Stimulated activated naive B cell treated with anti-CD40 and anti-IgM and Interleukin-4, amounts not matched to agents 10 μg/mL and 1 μg/mL and 100 μg/mL, for 72 hours (primary cell): ENCODE results near the gene FGFBP2.
"Not testable (repeated sequence)": the region's sequence is repeated elsewhere in the genome, so short reads cannot be mapped to it uniquely, and the experiment has no call there.

Experiments used
- ATAC-seq, 2 donors: fragments of 150-1000 bp; cut with Tn5 transposase; replicated peaks; 2 replicates each; pipeline ENCODE4 v1.10.0; 2021; ENCODE audit warnings: moderate library complexity in 1 of 2
- DNase-seq: peaks from one replicate; pipeline ENCODE4 v3.0.0; 2021
- H3K27ac Mint-ChIP-seq: one replicate; pipeline ENCODE4 v1.8.0; 2022; ENCODE audit warnings: mild to moderate bottlenecking, mixed read lengths
- H3K27me3 Mint-ChIP-seq, 2 donors: one replicate each; pipeline ENCODE4 v1.8.0; 2022; ENCODE audit warnings: mixed read lengths in 2 of 2
- H3K36me3 Mint-ChIP-seq, 2 donors: one replicate each; pipeline ENCODE4 v1.8.0; 2022; ENCODE audit warnings: mixed read lengths in 2 of 2, mild to moderate bottlenecking in 1 of 2
- H3K4me1 Mint-ChIP-seq, 2 donors: one replicate each; pipeline ENCODE4 v1.8.0; 2022; ENCODE audit warnings: mixed read lengths in 2 of 2, mild to moderate bottlenecking in 1 of 2
- H3K4me3 Mint-ChIP-seq, 2 donors: one replicate each; pipeline ENCODE4 v1.8.0; 2022; ENCODE audit warnings: mild to moderate bottlenecking in 2 of 2, mixed read lengths in 2 of 2, moderate library complexity in 1 of 2
- H3K9me3 Mint-ChIP-seq, 2 donors: one replicate each; pipeline ENCODE4 v1.8.0; 2022; ENCODE audit warnings: mixed read lengths in 2 of 2, mild to moderate bottlenecking in 1 of 2

The FGFBP2 gene

GRCh38 chr4:15930314-15930713 is 32.7 kb downstream of the FGFBP2 start:
- H3K4me1 Mint-ChIP-seq: peaks cover 12 to 15% of the 10 kb centered on the region in 2 donors
- no peaks in the 10 kb centered on the region for H3K9me3 Mint-ChIP-seq
- H3K4me3 Mint-ChIP-seq: no peak overlapping the region
- ATAC-seq (peak; percentile 68 to 77), DNase-seq (no peak)
- H3K27ac Mint-ChIP-seq: peak overlapping the region; percentile 59
- peaks cover 0 to 2% of the 10 kb centered on the region in 2 donors for H3K36me3 Mint-ChIP-seq
- peaks cover 0 to 9% of the 10 kb centered on the region in 2 donors for H3K27me3 Mint-ChIP-seq

- peaks cover 12 to 15% of the 10 kb centered on the region in 2 donors for H3K4me1 Mint-ChIP-seq
Observed at GRCh38 chr4:15929540-15929939, 33.4 kb downstream of the FGFBP2 start.

GRCh38 chr4:15928883-15929282 is 34.1 kb downstream of the FGFBP2 start:
- H3K27me3 Mint-ChIP-seq: peaks cover 5 to 13% of the 10 kb centered on the region in 2 donors
- H3K9me3 Mint-ChIP-seq: no peaks in the 10 kb centered on the region
- DNase-seq (no peak), ATAC-seq (no peak)
- peaks cover 12 to 15% of the 10 kb centered on the region in 2 donors for H3K4me1 Mint-ChIP-seq
- no peak overlapping the region for H3K27ac Mint-ChIP-seq
- H3K4me3 Mint-ChIP-seq: no peak overlapping the region
- peaks cover 0 to 2% of the 10 kb centered on the region in 2 donors for H3K36me3 Mint-ChIP-seq

More at GRCh38 chr4:15929540-15929939, 33.4 kb downstream of the FGFBP2 start:
- Mint-ChIP-seq H3K36me3 (peaks cover 0 to 2% of the 10 kb centered on the region in 2 donors), H3K4me3 (no peak overlapping the region), H3K27me3 (peaks cover 1 to 9% of the 10 kb centered on the region in 2 donors), H3K9me3 (no peaks in the 10 kb centered on the region), H3K27ac (no peak overlapping the region)
- DNase-seq (no peak), ATAC-seq (no peak)

DNA sequence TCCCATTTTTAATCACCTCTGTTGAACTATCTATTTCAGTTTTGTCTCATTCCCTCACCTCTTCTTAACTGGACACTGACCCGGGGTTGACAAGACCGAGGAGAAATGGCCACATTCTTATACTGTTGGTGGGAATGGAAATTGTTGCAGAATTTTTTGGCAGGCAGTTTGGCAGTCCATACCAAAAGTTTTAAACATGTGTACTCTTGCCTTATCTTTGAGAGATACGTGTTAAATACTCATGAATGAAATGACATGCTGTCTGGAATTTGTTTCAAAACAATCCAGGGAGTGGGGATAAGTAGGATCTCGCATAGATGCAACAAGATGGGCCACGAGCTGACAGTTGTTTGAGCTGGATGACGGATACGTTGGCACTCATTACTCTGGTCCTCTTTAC is 36.5 kb downstream of the FGFBP2 start:
- Mint-ChIP-seq H3K4me1 (peaks cover 12 to 15% of the 10 kb centered on the region in 2 donors), H3K27me3 (peaks cover 9 to 15% of the 10 kb centered on the region in 2 donors), H3K27ac (no peak overlapping the region), H3K4me3 (no peak overlapping the region), H3K36me3 (peaks cover 0 to 2% of the 10 kb centered on the region in 2 donors), H3K9me3 (no peaks in the 10 kb centered on the region)
- no peak for DNase-seq
- no peak for ATAC-seq

- peaks cover 0 to 2% of the 10 kb centered on the region in 2 donors for H3K36me3 Mint-ChIP-seq
- H3K27ac Mint-ChIP-seq: no peak overlapping the region
- H3K27me3 Mint-ChIP-seq: peaks cover 10 to 11% of the 10 kb centered on the region in 2 donors
- peaks cover 9 to 10% of the 10 kb centered on the region in 2 donors for H3K4me1 Mint-ChIP-seq
- DNase-seq (no peak), ATAC-seq (no peak)
- H3K9me3 Mint-ChIP-seq: no peaks in the 10 kb centered on the region
- H3K4me3 Mint-ChIP-seq: no peak overlapping the region
Observed at GRCh38 chr4:15925830-15926229, 37.1 kb downstream of the FGFBP2 start.

DNA sequence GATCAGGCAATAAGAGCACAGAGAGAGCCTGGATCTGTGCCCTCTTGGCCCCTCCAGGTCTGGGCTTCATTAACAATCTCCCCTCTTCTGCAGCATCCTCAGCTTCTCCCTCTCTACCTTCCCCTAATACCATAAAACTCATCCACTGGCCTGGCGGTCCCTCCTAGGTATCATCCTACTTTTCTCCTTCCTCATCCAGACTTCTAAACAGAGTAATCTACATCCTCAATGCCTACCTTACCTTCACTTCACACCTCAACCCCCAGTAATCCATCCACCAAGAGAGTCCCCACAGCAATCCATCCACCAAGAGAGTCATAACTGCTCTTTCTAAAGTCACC is 41.4 kb downstream of the FGFBP2 start:
- Mint-ChIP-seq H3K27ac (no peak overlapping the region), H3K36me3 (no peaks in the 10 kb centered on the region), H3K27me3 (peaks cover 26% of the 10 kb centered on the region in 2 donors), H3K4me1 (no peaks in the 10 kb centered on the region), H3K9me3 (no peaks in the 10 kb centered on the region), H3K4me3 (no peak overlapping the region)
- ATAC-seq (no peak), DNase-seq (no peak)

- no peak overlapping the region for H3K27ac Mint-ChIP-seq
- DNase-seq (no peak), ATAC-seq (no peak)
- no peaks in the 10 kb centered on the region for H3K4me1 Mint-ChIP-seq
- peaks cover 0 to under 1% of the 10 kb centered on the region in 2 donors for H3K36me3 Mint-ChIP-seq
- no peak overlapping the region for H3K4me3 Mint-ChIP-seq
- peaks cover 0 to 1% of the 10 kb centered on the region in 2 donors for H3K9me3 Mint-ChIP-seq
- H3K27me3 Mint-ChIP-seq: peaks cover 26% of the 10 kb centered on the region in 2 donors
Observed at GRCh38 chr4:15920723-15921591, 42.0 kb downstream of the FGFBP2 start.

DNA sequence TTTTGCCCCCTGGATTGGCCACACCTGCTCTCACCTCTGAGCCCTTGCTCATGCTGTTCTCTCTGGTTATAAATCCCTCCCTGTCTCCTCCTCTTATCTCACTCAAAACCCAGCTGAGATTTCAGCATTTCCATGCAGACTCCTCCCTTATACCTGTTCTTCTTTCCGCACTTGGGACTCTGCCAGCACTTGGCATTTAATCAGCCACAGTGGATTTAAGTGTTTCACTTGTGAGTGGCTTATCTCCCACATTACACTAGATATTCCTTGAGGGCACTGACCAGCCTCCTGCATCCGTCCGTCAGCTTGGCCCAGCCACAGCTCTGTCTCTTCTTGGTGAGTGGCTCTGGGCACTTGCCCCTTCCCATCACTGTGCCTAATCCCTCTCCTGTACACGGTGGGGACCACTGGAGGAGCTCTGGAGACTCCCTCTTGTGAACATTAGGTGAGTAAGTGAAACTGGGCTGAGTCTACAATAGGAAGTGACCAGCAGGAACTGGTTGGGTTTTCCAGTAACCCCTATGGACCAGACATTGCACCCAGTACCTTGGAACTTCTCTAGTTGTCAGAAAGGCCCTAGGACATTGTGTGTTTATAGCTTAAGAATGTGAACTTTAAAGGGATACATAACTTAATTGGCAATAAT is 44.4 kb downstream of the FGFBP2 start:
- Mint-ChIP-seq H3K27ac (no peak overlapping the region), H3K27me3 (peaks cover 21% of the 10 kb centered on the region in 2 donors), H3K36me3 (peaks cover 0 to 3% of the 10 kb centered on the region in 2 donors), H3K4me3 (no peak overlapping the region), H3K4me1 (no peaks in the 10 kb centered on the region), H3K9me3 (peaks cover 5 to 6% of the 10 kb centered on the region in 2 donors)
- DNase-seq: no peak
- no peak for ATAC-seq

DNA sequence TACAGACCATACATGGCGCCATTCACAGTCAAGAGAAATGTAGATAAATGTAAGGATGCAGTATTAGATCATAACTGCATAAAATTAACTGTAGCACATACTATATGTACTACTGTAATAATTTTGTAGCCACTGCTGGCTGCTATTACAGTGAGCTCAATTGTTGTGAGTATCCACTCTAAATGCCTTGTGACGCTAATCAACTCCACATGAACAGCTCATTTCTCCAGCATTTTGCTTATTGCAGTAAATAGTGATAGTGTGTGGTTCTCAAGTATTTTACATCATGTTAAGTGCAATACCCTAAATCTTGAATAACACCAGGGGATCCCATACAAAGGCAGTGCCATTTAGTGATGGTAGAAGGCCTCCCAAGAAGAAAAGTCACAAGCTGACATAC is 45.7 kb downstream of the FGFBP2 start:
- DNase-seq: no peak
- no peak overlapping the region for H3K4me3 Mint-ChIP-seq
- no peak overlapping the region for H3K27ac Mint-ChIP-seq
- H3K27me3 Mint-ChIP-seq: peaks cover 21% of the 10 kb centered on the region in 2 donors
- H3K4me1 Mint-ChIP-seq: no peaks in the 10 kb centered on the region
- H3K9me3 Mint-ChIP-seq: peaks cover 5 to 6% of the 10 kb centered on the region in 2 donors
- ATAC-seq: no peak
- H3K36me3 Mint-ChIP-seq: peaks cover 0 to 3% of the 10 kb centered on the region in 2 donors

DNA sequence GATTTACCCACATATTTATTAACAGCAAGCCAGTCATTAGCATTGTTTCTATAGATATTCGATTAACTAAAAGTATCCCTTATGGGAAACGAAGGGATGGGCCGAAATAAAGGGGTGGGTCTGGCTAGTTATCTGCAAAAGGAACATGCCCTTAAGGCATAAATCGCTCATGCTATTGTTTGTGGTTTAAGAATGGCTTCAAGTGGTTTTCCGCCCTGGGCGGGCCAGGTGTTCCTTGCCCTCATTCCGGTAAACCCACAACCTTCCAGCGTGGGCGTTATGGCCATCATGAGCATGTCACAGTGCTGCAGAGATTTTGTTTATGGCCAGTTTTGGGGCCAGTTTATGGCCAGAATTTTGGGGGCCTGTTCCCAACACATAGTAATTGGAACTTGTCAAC is 46.6 kb downstream of the FGFBP2 start:
- not testable (repeated sequence) for DNase-seq, H3K4me1 Mint-ChIP-seq, H3K4me3 Mint-ChIP-seq, ATAC-seq, H3K27ac Mint-ChIP-seq, H3K9me3 Mint-ChIP-seq, H3K36me3 Mint-ChIP-seq
- H3K27me3 Mint-ChIP-seq: peaks cover 15 to 18% of the 10 kb centered on the region in 2 donors

- peaks cover 5 to 6% of the 10 kb centered on the region in 2 donors for H3K9me3 Mint-ChIP-seq
- H3K27me3 Mint-ChIP-seq: peaks cover 15 to 16% of the 10 kb centered on the region in 2 donors
- no peak for DNase-seq
- no peak overlapping the region for H3K27ac Mint-ChIP-seq
- peaks cover 0 to 3% of the 10 kb centered on the region in 2 donors for H3K36me3 Mint-ChIP-seq
- no peak overlapping the region for H3K4me3 Mint-ChIP-seq
- no peaks in the 10 kb centered on the region for H3K4me1 Mint-ChIP-seq
- ATAC-seq: no peak
Observed at GRCh38 chr4:15914736-15915135, 48.2 kb downstream of the FGFBP2 start.

- Mint-ChIP-seq H3K4me1 (no peaks in the 10 kb centered on the region), H3K27me3 (peaks cover 10 to 11% of the 10 kb centered on the region in 2 donors), H3K9me3 (peaks cover 5 to 6% of the 10 kb centered on the region in 2 donors), H3K4me3 (no peak overlapping the region), H3K36me3 (peaks cover 0 to 3% of the 10 kb centered on the region in 2 donors), H3K27ac (no peak overlapping the region)
- no peak for DNase-seq
- no peak for ATAC-seq
Observed at GRCh38 chr4:15914291-15914690, 48.7 kb downstream of the FGFBP2 start.

- H3K27ac Mint-ChIP-seq: no peak overlapping the region
- DNase-seq: no peak
- H3K27me3 Mint-ChIP-seq: peaks cover 4 to 10% of the 10 kb centered on the region in 2 donors
- ATAC-seq: no peak
- H3K36me3 Mint-ChIP-seq: peaks cover 0 to 3% of the 10 kb centered on the region in 2 donors
- no peaks in the 10 kb centered on the region for H3K4me1 Mint-ChIP-seq
- no peak overlapping the region for H3K4me3 Mint-ChIP-seq
- H3K9me3 Mint-ChIP-seq: peaks cover 5 to 8% of the 10 kb centered on the region in 2 donors
Observed at GRCh38 chr4:15913631-15913970, 49.4 kb downstream of the FGFBP2 start.

DNA sequence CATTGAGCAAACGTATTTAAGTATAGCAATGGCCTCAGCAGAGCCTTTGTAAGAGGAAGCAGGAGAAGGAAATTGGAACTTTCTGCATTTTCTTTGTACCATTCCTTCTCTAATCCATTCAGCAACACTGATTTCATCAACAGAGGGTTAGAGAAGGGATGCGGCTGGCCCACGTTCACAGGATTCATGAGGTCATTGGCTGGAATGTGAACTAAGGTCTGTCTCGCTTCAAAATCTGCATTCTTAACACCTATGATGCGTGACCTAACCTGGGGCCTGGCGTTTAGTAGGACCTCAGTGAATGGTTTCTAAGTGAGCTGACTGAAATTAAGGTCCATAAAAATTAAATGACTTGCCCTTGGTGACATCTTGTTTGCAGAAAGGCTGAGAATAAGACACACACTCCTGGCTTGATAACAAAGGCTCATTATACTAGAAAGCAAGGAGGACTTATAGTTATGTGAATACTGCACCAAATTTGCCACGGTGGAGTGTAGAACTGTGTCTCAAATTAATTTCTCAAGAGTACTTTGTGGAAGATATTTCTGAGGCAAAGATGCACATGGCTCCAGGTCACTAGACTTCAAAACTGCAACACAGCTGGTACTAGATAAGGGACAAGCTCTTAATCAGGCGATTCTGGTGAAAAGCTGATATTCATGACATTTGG is 49.9 kb downstream of the FGFBP2 start:
- Mint-ChIP-seq H3K4me1 (no peaks in the 10 kb centered on the region), H3K27ac (no peak overlapping the region), H3K9me3 (peaks cover 5 to 8% of the 10 kb centered on the region in 2 donors), H3K36me3 (peaks cover 0 to 3% of the 10 kb centered on the region in 2 donors), H3K27me3 (peaks cover 0 to 10% of the 10 kb centered on the region in 2 donors), H3K4me3 (no peak overlapping the region)
- DNase-seq (no peak), ATAC-seq (no peak)
